PC-3 (cell line): ENCODE data around the gene ELMO2. TPM values are rescaled to one million over a fixed set of nuclear protein-coding genes. Genes with fewer than 3 reads are reported as not detected.

Experiments
- ATAC-seq: fragments of 200-7000 bp; cut with Tn5 transposase; 2 replicates; pipeline ENCODE4 v1.9.1; 2020; ENCODE audit warnings: mild to moderate bottlenecking, moderate library complexity
- BruUV-seq: library from RNA; stranded (reverse); fragments of 400-500 nt; replicated peaks from 2 replicates; lab custom pipeline; 2021; lab: Mats Ljungman, UMichigan
- CTCF ChIA-PET: fragments of 300-600 bp; sonication (Branson Sonifier 250); formaldehyde crosslinking; loops from one replicate; lab custom pipeline; 2022; ENCODE audit warnings: antibody characterized with exemption; lab: Charles Lee
- POLR2A ChIA-PET: fragments of 300-600 bp; sonication (Branson Sonifier 250); formaldehyde crosslinking; loops from one replicate; lab custom pipeline; 2022; ENCODE audit warnings: antibody characterized with exemption; ENCODE audit not compliant: unreplicated experiment; lab: Charles Lee
- DNase-seq: peaks from one replicate; pipeline ENCODE4 v3.0.0-alpha.2; 2015
- H2AFZ ChIP-seq: fragments of 300-600 bp; sonication (generic); 2 replicates; pipeline ENCODE4 v1.6.0; 2016; ENCODE audit warnings: antibody characterized with exemption, low read length
- H3F3A ChIP-seq: fragments of 300-600 bp; sonication (generic); one replicate; pipeline ENCODE4 v1.6.0; 2017; ENCODE audit warnings: antibody characterized with exemption, low read length, control low read depth, mild to moderate bottlenecking; ENCODE audit not compliant: unreplicated experiment
- H3K27ac ChIP-seq: fragments of 300-600 bp; sonication (generic); 2 replicates; pipeline ENCODE4 v1.5.1; 2016; ENCODE audit warnings: mild to moderate bottlenecking, low read length
- H3K27me3 ChIP-seq: fragments of 300-600 bp; sonication (generic); 2 replicates; pipeline ENCODE4 v1.6.1; 2016; ENCODE audit warnings: low read length, mixed read lengths
- H3K36me3 ChIP-seq: fragments of 300-600 bp; sonication (generic); 2 replicates; pipeline ENCODE4 v1.6.1; 2016; ENCODE audit warnings: low read depth, mixed run types, low read length, mixed read lengths
- H3K4me1 ChIP-seq: fragments of 300-600 bp; sonication (generic); 2 replicates; pipeline ENCODE4 v1.5.1; 2016; ENCODE audit warnings: low read length; ENCODE audit not compliant: insufficient read depth
- H3K4me2 ChIP-seq: fragments of 300-600 bp; sonication (generic); 2 replicates; pipeline ENCODE4 v1.6.0; 2016; ENCODE audit warnings: low read length
- H3K4me3 ChIP-seq: fragments of 300-600 bp; sonication (generic); 2 replicates; pipeline ENCODE4 v1.5.1; 2016; ENCODE audit warnings: mild to moderate bottlenecking, low read length, mixed read lengths
- H3K79me2 ChIP-seq: fragments of 300-600 bp; sonication (generic); 2 replicates; pipeline ENCODE4 v1.6.1; 2017; ENCODE audit warnings: low read length, mixed read lengths
- H3K9ac ChIP-seq: fragments of 300-600 bp; sonication (generic); 2 replicates; pipeline ENCODE4 v1.6.0; 2016; ENCODE audit warnings: mild to moderate bottlenecking, low read length
- H3K9me2 ChIP-seq: fragments of 300-600 bp; sonication (generic); replicated peaks from 2 replicates; pipeline ENCODE4 v1.6.1; 2016; ENCODE audit warnings: mixed run types, low read length, mixed read lengths
- H3K9me3 ChIP-seq: fragments of 300-600 bp; sonication (generic); 2 replicates; pipeline ENCODE4 v1.6.1; 2016; ENCODE audit warnings: low read length, mixed read lengths
- H4K20me1 ChIP-seq: fragments of 300-600 bp; sonication (generic); 2 replicates; pipeline ENCODE4 v1.6.1; 2016; ENCODE audit warnings: low read length, mixed read lengths
- CTCF ChIP-seq: fragments of 300-600 bp; sonication (generic); conservative IDR thresholded peaks from 2 replicates; pipeline ENCODE4 v1.5.1; 2017; ENCODE audit warnings: antibody characterized with exemption, low read depth, mild to moderate bottlenecking, low read length
- EZH2 ChIP-seq: fragments of 300-600 bp; sonication (generic); IDR thresholded peaks from one replicate; pipeline ENCODE4 v1.6.1; 2017; ENCODE audit warnings: antibody characterized with exemption, mild to moderate bottlenecking, low read length; ENCODE audit not compliant: unreplicated experiment
- EZH2phosphoT487 ChIP-seq: fragments of 300-600 bp; sonication (generic); IDR thresholded peaks from 2 replicates; pipeline ENCODE4 v1.6.1; 2018; ENCODE audit warnings: mild to moderate bottlenecking, antibody characterized with exemption, low read length, borderline replicate concordance
- intact Hi-C: fragments of 100-400 bp; cut with micrococcal nuclease; formaldehyde crosslinking; loops from 2 replicates; pipeline ENCODE4 v1.9.0; 2023
- total RNA-seq: library from RNA; depleted of rRNA; stranded (reverse); fragments of >200 nt; gene quantifications from 2 replicates; pipeline ENCODE4 v1.2.3, GENCODE V29; 2014

The ELMO2 gene
- total RNA-seq, 1 experiment from 2014 or later = 29.0 TPM

DNA sequence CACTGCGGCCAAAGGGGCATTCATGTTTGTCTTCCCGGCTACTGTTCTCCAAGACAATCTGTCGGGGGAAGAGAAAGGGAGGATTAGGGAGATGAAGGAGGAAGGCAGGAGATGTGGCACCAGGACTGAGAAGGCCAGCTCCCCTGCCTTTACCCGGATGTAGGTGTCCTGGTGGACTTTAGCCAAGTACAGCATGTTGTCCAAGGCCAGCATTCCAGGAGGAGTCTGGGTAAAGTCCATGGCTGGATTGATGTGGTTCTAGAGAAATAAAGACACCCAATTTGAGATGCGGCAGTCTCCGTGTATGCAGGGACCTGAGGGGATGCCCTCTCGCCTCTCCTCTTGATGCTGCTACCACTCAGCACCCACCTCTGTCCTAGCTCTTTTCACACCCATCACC, 32.0 kb downstream of the ELMO2 start:
- Histone ChIP-seq H3K9me2 (no peaks in the 10 kb centered on the region), H3K36me3 (peaks cover 38% of the 10 kb centered on the region), H3K4me1 (peaks cover 3% of the 10 kb centered on the region), H4K20me1 (peaks cover 2% of the 10 kb centered on the region; the same call in 1 of the 2 replicates), H3F3A (no peaks in the 10 kb centered on the region), H3K27me3 (no peaks in the 10 kb centered on the region), H3K9me3 (no peaks in the 10 kb centered on the region), H3K27ac (no peak overlapping the region), H3K4me3 (no peak overlapping the region), H3K9ac (no peak overlapping the region), H3K79me2 (no peaks in the 10 kb centered on the region), H3K4me2 (no peak overlapping the region), H2AFZ (no peak overlapping the region)
- DNase-seq = no peak
- ChIA-PET POLR2A (no interaction called here), CTCF (no interaction called here)
- no peak for TF ChIP-seq EZH2
- TF ChIP-seq CTCF = no peak
- TF ChIP-seq EZH2phosphoT487 = no peak
- ATAC-seq = no peak
- BruUV-seq = no TSS peak
- intact Hi-C loops = no loop called here

- H3K27me3 ChIP-seq = no peaks in the 10 kb centered on the region
- DNase-seq (no peak), ATAC-seq (no peak)
- H3K4me3 ChIP-seq = no peak overlapping the region
- H3K9me2 ChIP-seq = no peaks in the 10 kb centered on the region
- no peak overlapping the region for H3K9ac ChIP-seq
- POLR2A ChIA-PET = no interaction called here
- no peak overlapping the region for H3K4me2 ChIP-seq
- H3F3A ChIP-seq = peaks cover 4% of the 10 kb centered on the region
- H3K27ac ChIP-seq = no peak overlapping the region
- intact Hi-C loops = no loop called here
- H3K79me2 ChIP-seq = no peaks in the 10 kb centered on the region
- peaks cover 5% of the 10 kb centered on the region; the same call in 1 of the 2 replicates for H4K20me1 ChIP-seq
- H3K36me3 ChIP-seq = peaks cover 48% of the 10 kb centered on the region
- no peak for TF ChIP-seq EZH2phosphoT487
- no peak for TF ChIP-seq CTCF
- no peak for TF ChIP-seq EZH2
- peaks cover 24% of the 10 kb centered on the region for H3K4me1 ChIP-seq
- H3K9me3 ChIP-seq = no peaks in the 10 kb centered on the region
- no peak overlapping the region for H2AFZ ChIP-seq
- BruUV-seq = no TSS peak
- CTCF ChIA-PET = no interaction called here
Observed at GRCh38 chr20:46371656-46372055, 34.8 kb downstream of the ELMO2 start.

DNA sequence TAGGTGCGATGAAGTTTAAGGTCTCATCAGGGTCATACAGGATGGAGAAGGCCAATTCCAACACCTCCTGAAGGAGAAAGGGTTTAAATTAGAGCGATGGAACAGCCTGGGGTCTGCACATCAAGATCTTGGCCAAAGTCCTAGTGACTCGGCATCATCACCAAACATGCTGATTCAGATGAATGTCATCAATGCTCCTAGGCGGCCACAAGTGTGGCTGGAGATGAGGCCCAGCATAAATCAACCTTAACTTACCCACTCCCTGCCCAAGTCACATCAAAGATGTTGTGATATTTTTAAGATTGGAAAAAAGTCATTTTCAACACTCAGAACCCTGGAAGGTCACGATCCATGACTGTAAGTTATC, 37.5 kb downstream of the ELMO2 start:
- Histone ChIP-seq H3F3A (peaks cover 4% of the 10 kb centered on the region), H3K27ac (peak overlapping the region; percentile 54), H3K9me3 (no peaks in the 10 kb centered on the region), H2AFZ (no peak overlapping the region), H3K9me2 (no peaks in the 10 kb centered on the region), H3K9ac (no peak overlapping the region), H4K20me1 (peaks cover 5% of the 10 kb centered on the region; the same call in 1 of the 2 replicates), H3K4me2 (0 out of 2 replicates have a peak overlapping the region, but pooled peaks have one; percentile 7), H3K4me3 (no peak overlapping the region), H3K79me2 (peaks cover 2% of the 10 kb centered on the region), H3K4me1 (peaks cover 24% of the 10 kb centered on the region), H3K27me3 (no peaks in the 10 kb centered on the region), H3K36me3 (peaks cover 45% of the 10 kb centered on the region)
- ATAC-seq = no peak
- peak; percentile 73 for DNase-seq
- intact Hi-C loops = no loop called here
- ChIA-PET CTCF (no interaction called here), POLR2A (no interaction called here)
- no TSS peak for BruUV-seq
- TF ChIP-seq CTCF (no peak), EZH2phosphoT487 (no peak), EZH2 (no peak)
